Lower leg skin (tissue), 4 donors: ENCODE measurements around the gene SEMA6A. TPM values are rescaled to one million over a fixed set of nuclear protein-coding genes. Genes with fewer than 3 reads are reported as not detected.

Experiments used
- DNase-seq, 2 donors: peaks; one replicate each; pipeline ENCODE4 v3.0.0-alpha.2; 2019; ENCODE audit warnings: low spot score in 2 of 2
- H3K4me3 ChIP-seq: fragments of 200-600 bp; sonication (generic); 2 replicates; pipeline ENCODE4 v1.5.1; 2017; ENCODE audit warnings: mild to moderate bottlenecking, low read depth; ENCODE audit not compliant: poor library complexity, severe bottlenecking
- CTCF ChIP-seq, 3 donors: fragments of 450-650 bp; IDR thresholded peaks; one replicate each; pipeline ENCODE4 v1.5.1; 2016; ENCODE audit warnings: antibody characterized with exemption in 3 of 3, mild to moderate bottlenecking in 3 of 3, moderate library complexity in 2 of 3
- POLR2A ChIP-seq, 2 donors: fragments of 450-650 bp; IDR thresholded peaks; one replicate each; pipeline ENCODE4 v1.6.1; 2016 to 2017; ENCODE audit warnings: antibody characterized with exemption in 2 of 2, mild to moderate bottlenecking in 1 of 2, moderate library complexity in 1 of 2
- WGBS, 2 donors: methylation state at CpG; one replicate each; pipeline ENCODE4 v1.1.5; 2018; 5-methylcytosine and 5-hydroxymethylcytosine counted together
- intact Hi-C: fragments of 100-400 bp; cut with DNase I; formaldehyde crosslinking; loops from one replicate; pipeline ENCODE4 v1.15.0; 2023; ENCODE audit warnings: low total_unique reads
- total RNA-seq, 4 donors: library from RNA; depleted of rRNA; stranded (reverse); fragments of >200 nt; gene quantifications; one replicate each; pipeline ENCODE4 v1.1.0, GENCODE V29; 2016

The SEMA6A gene
- total RNA-seq, 4 donors from 2014 or later, result 7.0 to 21.8 (median 10.1) TPM

- 83 to 95% methylated on average over 4 of the region's 4 CpGs for WGBS, 2 donors
- TF ChIP-seq POLR2A (IDR thresholded peaks at IDR 0.05), result no peak
- intact Hi-C loops, result no loop called here
Measured at GRCh38 chr5:116484645-116485044, 90.0 kb downstream of the SEMA6A start.

GRCh38 chr5:116482394-116482793, 92.2 kb downstream of the SEMA6A start:
- no peak for TF ChIP-seq POLR2A (IDR thresholded peaks at IDR 0.05)
- no peak for TF ChIP-seq CTCF (IDR thresholded peaks at IDR 0.05)
- intact Hi-C loops, result no loop called here
- WGBS, 2 donors, result 80 to 100% methylated on average over 1 of the region's 1 CpG
- H3K4me3 ChIP-seq, result no peak overlapping the region
- DNase-seq, result no peak

More at GRCh38 chr5:116484645-116485044, 90.0 kb downstream of the SEMA6A start:
- no peak for DNase-seq
- H3K4me3 ChIP-seq, result no peak overlapping the region

- no peak for TF ChIP-seq CTCF (IDR thresholded peaks at IDR 0.05)
- no peak for TF ChIP-seq POLR2A (IDR thresholded peaks at IDR 0.05)
- no peak overlapping the region for H3K4me3 ChIP-seq
- intact Hi-C loops, result no loop called here
- WGBS, 2 donors, result 94 to 95% methylated on average over 5 of the region's 5 CpGs
- no peak for DNase-seq
Measured at GRCh38 chr5:116480894-116481510, 93.6 kb downstream of the SEMA6A start.

- intact Hi-C loops, result loop anchor here (5.0 kb wide), 1 partner anchor 1587 kb away; no protein-coding TSS in a partner anchor
- no peak for TF ChIP-seq CTCF (IDR thresholded peaks at IDR 0.05)
- no peak for TF ChIP-seq POLR2A (IDR thresholded peaks at IDR 0.05)
- WGBS, 2 donors, result 83 to 89% methylated on average over 7 of the region's 7 CpGs
Measured at GRCh38 chr5:116479776-116480675, 94.6 kb downstream of the SEMA6A start.

GRCh38 chr5:116478491-116478890, 96.1 kb downstream of the SEMA6A start:
- 82 to 87% methylated on average over 2 of the region's 2 CpGs for WGBS, 2 donors
- TF ChIP-seq POLR2A (IDR thresholded peaks at IDR 0.05) (no peak), CTCF (IDR thresholded peaks at IDR 0.05) (no peak)
- H3K4me3 ChIP-seq, result no peak overlapping the region
- DNase-seq, result no peak
- intact Hi-C loops, result loop anchor here (5.0 kb wide), 1 partner anchor 1589 kb away; no protein-coding TSS in a partner anchor

More at GRCh38 chr5:116479776-116480675, 94.6 kb downstream of the SEMA6A start:
- DNase-seq, result no peak
- H3K4me3 ChIP-seq, result no peak overlapping the region

GRCh38 chr5:116476897-116477537, 97.6 kb downstream of the SEMA6A start:
- TF ChIP-seq CTCF (IDR thresholded peaks at IDR 0.05), result no peak
- TF ChIP-seq POLR2A (IDR thresholded peaks at IDR 0.05), result no peak
- DNase-seq, result no peak
- 92 to 94% methylated on average over 4 of the region's 4 CpGs for WGBS, 2 donors
- intact Hi-C loops, result loop anchor here (5.0 kb wide), 1 partner anchor 1590 kb away; no protein-coding TSS in a partner anchor
- no peak overlapping the region for H3K4me3 ChIP-seq
